ENCODE measurements around the gene GJB5. TPM values are rescaled to one million over a fixed set of nuclear protein-coding genes. Genes with fewer than 3 reads are reported as not detected.

Gene GJB5
- total RNA-seq, 3 donors from 2014 or later = 0.73 to 1.3 TPM; not detected in 1

DNA sequence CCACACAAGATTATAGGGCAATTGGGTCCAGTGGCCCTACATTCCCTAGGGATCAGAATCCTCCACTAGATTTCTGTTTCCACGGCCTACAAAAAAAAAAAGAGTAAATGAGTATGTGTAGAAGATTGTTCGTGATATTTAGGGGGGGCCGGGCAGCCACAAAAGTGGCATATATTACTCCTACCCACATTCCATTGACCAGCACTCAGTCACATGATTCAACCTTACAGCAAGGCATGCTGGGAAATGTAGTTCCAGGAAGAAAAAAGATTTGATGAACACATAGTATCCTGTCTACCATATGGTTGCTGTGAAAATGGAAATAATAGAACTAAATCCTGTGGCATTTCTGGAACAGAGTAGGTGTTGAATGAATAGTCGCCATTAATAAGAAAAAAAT lies 43.4 kb upstream of the GJB5 start:
- no peak for DNase-seq (ENCODE audit: low spot score in 2 of 2)
- Histone ChIP-seq H3K27ac (no peak overlapping the region), H3K36me3 (no peaks in the 10 kb centered on the region), H3K9me3 (no peaks in the 10 kb centered on the region), H3K27me3 (no peaks in the 10 kb centered on the region), H3K4me1 (no peaks in the 10 kb centered on the region), H3K4me3 (no peak overlapping the region)
- intact Hi-C loops (cut with DNase I; ENCODE audit: low total_unique reads) = no loop called here
- TF ChIP-seq, protein P1, sequence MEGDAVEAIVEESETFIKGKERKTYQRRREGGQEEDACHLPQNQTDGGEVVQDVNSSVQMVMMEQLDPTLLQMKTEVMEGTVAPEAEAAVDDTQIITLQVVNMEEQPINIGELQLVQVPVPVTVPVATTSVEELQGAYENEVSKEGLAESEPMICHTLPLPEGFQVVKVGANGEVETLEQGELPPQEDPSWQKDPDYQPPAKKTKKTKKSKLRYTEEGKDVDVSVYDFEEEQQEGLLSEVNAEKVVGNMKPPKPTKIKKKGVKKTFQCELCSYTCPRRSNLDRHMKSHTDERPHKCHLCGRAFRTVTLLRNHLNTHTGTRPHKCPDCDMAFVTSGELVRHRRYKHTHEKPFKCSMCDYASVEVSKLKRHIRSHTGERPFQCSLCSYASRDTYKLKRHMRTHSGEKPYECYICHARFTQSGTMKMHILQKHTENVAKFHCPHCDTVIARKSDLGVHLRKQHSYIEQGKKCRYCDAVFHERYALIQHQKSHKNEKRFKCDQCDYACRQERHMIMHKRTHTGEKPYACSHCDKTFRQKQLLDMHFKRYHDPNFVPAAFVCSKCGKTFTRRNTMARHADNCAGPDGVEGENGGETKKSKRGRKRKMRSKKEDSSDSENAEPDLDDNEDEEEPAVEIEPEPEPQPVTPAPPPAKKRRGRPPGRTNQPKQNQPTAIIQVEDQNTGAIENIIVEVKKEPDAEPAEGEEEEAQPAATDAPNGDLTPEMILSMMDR (IDR thresholded peaks at IDR 0.05) = no peak
- no peak for TF ChIP-seq POLR2A (IDR thresholded peaks at IDR 0.05)
- TF ChIP-seq POLR2AphosphoS5 (IDR thresholded peaks at IDR 0.05) = no peak

DNA sequence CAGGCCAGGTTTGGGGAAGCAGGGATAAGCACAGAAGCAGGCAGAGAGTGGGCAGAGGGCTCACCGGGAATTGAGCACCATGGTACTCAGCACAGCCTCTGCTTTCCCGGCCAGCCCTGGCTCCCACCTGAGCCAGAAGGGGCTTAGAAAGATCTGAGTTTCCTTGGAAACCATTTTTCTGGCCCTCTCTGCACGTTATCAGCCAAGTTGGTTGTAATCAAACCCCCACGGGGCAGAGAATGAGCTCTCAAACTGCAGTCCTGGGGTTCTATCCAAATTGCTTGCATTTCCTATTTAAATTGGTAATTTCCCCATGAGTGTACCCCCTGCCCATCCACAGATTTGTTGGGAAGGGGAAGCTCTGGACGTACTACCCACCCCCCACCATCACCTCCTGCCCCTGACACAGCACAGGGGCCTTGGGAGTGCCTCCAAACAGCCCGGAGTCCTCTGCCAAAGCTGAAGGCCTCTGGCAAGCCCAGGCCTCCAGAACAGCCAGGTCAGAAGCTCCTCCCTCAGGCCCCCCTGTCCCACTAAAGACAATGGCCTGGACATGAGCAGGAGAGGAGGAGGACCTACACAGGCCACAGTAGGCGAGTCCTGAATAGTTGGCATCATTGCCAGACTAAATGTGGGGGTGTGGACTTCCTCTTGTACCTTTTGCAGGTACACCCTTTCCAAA lies 42.7 kb upstream of the GJB5 start:
- Histone ChIP-seq H3K27me3 (no peaks in the 10 kb centered on the region), H3K4me3 (no peak overlapping the region), H3K27ac (no peak overlapping the region), H3K4me1 (no peaks in the 10 kb centered on the region), H3K36me3 (no peaks in the 10 kb centered on the region), H3K9me3 (no peaks in the 10 kb centered on the region)
- DNase-seq (ENCODE audit: low spot score in 2 of 2) = no peak
- no peak for TF ChIP-seq POLR2AphosphoS5 (IDR thresholded peaks at IDR 0.05)
- no peak for TF ChIP-seq POLR2A (IDR thresholded peaks at IDR 0.05)
- TF ChIP-seq, protein P1 (IDR thresholded peaks at IDR 0.05) = no peak
- intact Hi-C loops (cut with DNase I; ENCODE audit: low total_unique reads) = no loop called here

DNA sequence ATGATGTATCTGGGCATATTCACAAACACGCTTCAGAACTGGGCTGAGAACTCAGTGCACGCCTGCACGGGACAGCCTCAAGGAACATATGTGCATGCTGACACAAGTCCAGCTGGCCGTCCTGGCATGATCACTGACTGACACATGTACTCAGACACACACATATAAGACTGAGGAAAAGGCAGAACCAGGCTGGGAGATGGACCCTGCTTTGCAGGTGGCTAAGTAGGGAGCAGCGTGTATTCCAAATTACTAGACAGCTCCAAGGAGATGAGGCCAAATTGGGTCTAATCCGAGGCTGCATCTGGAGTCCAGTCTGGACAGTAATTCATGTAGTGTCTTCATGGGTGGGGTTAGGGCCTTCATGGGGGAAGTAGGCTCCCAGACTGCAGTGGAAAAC lies 41.4 kb upstream of the GJB5 start:
- no peak overlapping the region for H3K4me3 ChIP-seq
- TF ChIP-seq POLR2A (IDR thresholded peaks at IDR 0.05) (no peak), POLR2AphosphoS5 (IDR thresholded peaks at IDR 0.05) (no peak)
- TF ChIP-seq, protein P1 (IDR thresholded peaks at IDR 0.05) = no peak
- no peaks in the 10 kb centered on the region for H3K9me3 ChIP-seq
- no peaks in the 10 kb centered on the region for H3K36me3 ChIP-seq
- H3K27me3 ChIP-seq = no peaks in the 10 kb centered on the region
- intact Hi-C loops (cut with DNase I; ENCODE audit: low total_unique reads) = no loop called here
- H3K27ac ChIP-seq = no peak overlapping the region
- no peaks in the 10 kb centered on the region for H3K4me1 ChIP-seq
- DNase-seq (ENCODE audit: low spot score in 2 of 2) = no peak

DNA sequence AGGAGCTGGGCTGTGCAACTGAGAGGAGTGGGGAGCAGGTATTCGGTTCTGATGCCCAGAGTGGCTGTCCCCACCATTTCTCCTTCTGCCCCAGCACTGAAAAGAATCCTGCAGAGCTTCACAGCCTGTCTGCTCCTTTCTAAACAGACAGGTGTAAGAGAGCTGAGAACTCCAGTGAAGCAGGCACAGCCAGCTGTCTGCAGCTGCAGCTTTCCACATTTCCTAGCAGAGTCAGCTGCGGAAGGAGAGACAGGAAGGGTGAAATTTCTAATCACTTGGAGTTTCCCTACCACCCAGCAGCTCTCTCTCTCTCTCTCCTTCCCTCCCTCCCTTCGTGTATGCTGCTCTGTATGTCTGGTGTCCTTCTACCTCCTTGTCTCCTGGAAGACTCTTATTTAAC lies 40.5 kb upstream of the GJB5 start:
- no peaks in the 10 kb centered on the region for H3K9me3 ChIP-seq
- DNase-seq (ENCODE audit: low spot score in 2 of 2) = no peak
- TF ChIP-seq POLR2AphosphoS5 (IDR thresholded peaks at IDR 0.05) = no peak
- TF ChIP-seq, protein P1 (IDR thresholded peaks at IDR 0.05) = no peak
- TF ChIP-seq POLR2A (IDR thresholded peaks at IDR 0.05) = no peak
- no peak overlapping the region for H3K4me3 ChIP-seq
- intact Hi-C loops (cut with DNase I; ENCODE audit: low total_unique reads) = no loop called here
- H3K27me3 ChIP-seq = no peaks in the 10 kb centered on the region
- no peaks in the 10 kb centered on the region for H3K4me1 ChIP-seq
- H3K36me3 ChIP-seq = no peaks in the 10 kb centered on the region
- H3K27ac ChIP-seq = no peak overlapping the region

DNA sequence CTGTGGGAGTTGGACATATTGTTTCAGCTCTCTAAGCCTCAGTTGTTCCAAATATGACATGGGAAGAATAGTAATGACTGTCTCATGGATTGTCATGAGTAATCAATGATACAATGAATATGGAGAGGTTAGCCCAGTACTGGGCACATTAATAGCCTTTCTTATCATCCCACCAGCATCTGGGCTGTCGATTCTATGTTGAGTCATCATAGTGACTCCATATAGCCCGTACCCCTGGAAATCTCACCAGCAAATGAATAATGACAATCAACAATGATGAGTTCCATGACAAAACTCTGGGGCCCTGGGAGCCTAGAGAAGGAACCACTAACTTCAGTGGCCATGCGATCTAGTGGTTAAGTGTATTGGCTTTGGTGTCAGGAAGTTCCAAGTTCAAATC lies 39.7 kb upstream of the GJB5 start:
- TF ChIP-seq POLR2A (IDR thresholded peaks at IDR 0.05) = no peak
- TF ChIP-seq, protein P1 (IDR thresholded peaks at IDR 0.05) = no peak
- TF ChIP-seq POLR2AphosphoS5 (IDR thresholded peaks at IDR 0.05) = no peak
- no peaks in the 10 kb centered on the region for H3K27me3 ChIP-seq
- intact Hi-C loops (cut with DNase I; ENCODE audit: low total_unique reads) = no loop called here
- no peak overlapping the region for H3K4me3 ChIP-seq
- no peaks in the 10 kb centered on the region for H3K4me1 ChIP-seq
- H3K27ac ChIP-seq = no peak overlapping the region
- no peak for DNase-seq (ENCODE audit: low spot score in 2 of 2)
- H3K36me3 ChIP-seq = no peaks in the 10 kb centered on the region
- no peaks in the 10 kb centered on the region for H3K9me3 ChIP-seq

Data from breast epithelium (tissue), 4 donors.